K562 treated with DMSO at 1 percent for 24 hours (cell line): ENCODE results near the gene LDB1. TPM values are rescaled to one million over a fixed set of nuclear protein-coding genes. Genes with fewer than 3 reads are reported as not detected.

Source experiments
- total RNA-seq: library from RNA; unstranded; fragments of 300-600 nt; gene quantifications from 2 replicates; pipeline ENCODE4 v1.2.3, GENCODE V29; 2022; ENCODE audit warnings: low read depth; ENCODE audit not compliant: insufficient read depth

LDB1 gene, protein sequence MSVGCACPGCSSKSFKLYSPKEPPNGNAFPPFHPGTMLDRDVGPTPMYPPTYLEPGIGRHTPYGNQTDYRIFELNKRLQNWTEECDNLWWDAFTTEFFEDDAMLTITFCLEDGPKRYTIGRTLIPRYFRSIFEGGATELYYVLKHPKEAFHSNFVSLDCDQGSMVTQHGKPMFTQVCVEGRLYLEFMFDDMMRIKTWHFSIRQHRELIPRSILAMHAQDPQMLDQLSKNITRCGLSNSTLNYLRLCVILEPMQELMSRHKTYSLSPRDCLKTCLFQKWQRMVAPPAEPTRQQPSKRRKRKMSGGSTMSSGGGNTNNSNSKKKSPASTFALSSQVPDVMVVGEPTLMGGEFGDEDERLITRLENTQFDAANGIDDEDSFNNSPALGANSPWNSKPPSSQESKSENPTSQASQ
- total RNA-seq: 44.9 and 52.7 TPM in 2 replicates

DNA sequence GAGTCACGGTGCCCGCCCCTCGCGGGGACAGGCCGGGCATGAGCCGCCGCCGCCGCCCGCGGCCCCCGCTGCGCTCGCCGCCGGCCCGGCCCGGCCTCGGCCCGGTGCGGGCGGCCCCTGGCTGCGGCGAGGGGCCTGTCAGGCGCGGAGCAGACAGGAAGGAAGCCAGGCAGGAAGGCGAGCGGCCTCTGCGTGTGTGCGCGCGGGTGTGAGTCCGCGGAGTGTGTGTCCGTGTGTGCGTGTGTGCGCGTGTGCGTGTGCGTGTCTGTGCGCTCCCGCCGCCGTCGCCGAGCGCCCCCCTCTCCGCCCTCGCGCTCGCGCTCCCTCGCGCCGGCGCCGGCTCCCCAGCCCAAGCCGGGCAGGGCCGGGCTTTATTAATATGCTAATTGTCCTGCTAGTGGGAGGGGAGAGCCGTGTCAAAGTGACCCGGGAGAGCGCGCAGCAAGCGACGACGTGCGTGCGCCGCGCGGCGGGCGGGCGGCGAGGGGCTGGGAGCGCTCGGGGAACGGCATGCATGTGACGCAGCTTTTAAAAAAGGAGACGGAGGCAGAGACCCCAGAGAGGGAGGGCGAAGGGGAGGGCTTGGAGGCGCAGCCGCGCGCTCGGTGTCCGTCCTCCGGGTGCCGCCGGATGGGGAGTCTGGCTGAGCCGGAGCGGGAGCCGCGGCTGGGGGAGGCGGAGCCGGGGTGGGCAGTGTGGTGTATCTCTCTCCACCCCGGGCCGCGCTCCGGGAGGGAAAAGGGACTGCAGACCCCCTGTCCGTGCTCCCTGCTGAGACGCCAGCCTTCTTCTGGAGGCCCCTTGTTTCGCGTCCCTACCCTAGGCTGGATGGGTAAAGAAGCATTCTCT, at the start of gene LDB1:
Gene LDB1, minus strand, starts transcription at position 227 of the 849 bp plus-strand sequence. CDS start 258 bp downstream, outside the sequence.

DNA sequence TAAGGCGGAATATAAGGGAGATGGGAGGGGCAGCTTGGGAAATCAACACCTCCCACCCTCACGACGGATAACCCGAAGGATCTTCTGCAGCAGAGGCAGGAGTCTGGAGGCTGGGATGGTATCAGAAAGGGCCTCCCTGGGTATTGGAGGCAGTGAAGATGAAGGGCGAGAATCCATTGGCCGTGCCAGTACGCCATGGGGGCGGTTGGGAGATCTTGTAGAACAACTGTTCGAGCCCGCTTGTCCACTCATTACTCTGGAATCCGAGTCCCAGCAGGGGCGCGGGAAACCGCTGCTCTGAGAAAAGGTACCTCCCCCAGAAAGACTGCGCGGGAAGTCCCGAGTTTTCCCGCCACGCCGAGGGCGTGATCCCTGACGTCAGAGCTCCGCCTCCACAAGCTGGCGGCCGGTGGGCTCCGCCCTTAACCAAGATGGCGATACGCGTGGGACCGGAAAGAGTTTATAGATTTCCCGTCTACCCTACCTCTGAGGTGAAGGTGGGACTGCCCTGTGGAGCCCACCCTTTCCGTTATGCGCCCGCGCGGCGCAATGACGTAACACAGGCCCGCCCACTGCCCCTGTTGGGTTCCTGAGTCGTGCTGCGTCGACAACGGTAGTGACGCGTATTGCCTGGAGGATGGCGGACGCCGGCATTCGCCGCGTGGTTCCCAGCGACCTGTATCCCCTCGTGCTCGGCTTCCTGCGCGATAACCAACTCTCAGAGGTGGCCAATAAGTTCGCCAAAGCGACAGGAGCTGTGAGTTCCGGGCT, 31.8 kb upstream of the LDB1 start, which contains the start of gene NOLC1:
Gene NOLC1, plus strand, starts transcription at position 616 of the 771 bp plus-strand sequence. Its CDS starts 22 bp downstream, at position 638.

DNA sequence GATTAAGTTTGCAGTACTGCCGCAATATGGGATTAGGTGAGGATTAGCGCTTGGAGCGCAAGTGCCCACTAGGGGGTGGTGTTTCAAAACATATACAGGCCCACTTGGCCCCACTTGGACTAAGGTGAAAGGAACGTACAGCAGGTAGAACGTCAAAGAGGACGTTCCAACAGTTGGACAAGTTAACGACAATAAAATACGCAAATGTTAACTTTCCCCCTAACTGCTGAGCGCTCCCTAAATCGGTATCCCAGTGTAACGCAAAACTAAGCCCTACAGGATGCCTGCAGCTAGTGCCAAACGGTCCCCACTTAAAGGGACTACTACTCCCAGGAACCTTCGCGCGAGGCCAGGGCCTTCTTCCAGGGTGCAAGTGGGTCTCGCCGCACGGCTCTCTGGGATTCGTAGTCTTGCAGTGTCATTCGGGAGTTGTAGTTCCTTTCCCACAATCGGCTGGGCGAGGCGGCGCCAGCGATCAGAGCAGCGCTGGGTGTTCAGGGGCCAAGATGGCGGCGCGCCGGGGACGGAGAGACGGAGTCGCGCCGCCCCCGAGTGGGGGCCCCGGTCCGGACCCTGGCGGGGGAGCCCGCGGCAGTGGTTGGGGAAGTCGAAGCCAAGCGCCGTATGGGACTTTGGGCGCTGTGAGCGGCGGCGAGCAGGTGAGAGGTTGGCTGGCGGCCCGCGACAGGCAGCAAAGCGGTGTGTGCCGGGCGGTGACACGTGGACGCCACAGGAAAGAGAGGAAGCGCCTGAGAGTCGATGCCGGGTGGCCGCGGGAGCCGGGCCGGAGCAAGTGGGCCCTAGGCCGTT, 12.6 kb upstream of the LDB1 start, which contains the start of gene PPRC1:
Gene PPRC1, plus strand, starts transcription at position 478 of the 810 bp plus-strand sequence. Its CDS starts 29 bp downstream, at position 507.

DNA sequence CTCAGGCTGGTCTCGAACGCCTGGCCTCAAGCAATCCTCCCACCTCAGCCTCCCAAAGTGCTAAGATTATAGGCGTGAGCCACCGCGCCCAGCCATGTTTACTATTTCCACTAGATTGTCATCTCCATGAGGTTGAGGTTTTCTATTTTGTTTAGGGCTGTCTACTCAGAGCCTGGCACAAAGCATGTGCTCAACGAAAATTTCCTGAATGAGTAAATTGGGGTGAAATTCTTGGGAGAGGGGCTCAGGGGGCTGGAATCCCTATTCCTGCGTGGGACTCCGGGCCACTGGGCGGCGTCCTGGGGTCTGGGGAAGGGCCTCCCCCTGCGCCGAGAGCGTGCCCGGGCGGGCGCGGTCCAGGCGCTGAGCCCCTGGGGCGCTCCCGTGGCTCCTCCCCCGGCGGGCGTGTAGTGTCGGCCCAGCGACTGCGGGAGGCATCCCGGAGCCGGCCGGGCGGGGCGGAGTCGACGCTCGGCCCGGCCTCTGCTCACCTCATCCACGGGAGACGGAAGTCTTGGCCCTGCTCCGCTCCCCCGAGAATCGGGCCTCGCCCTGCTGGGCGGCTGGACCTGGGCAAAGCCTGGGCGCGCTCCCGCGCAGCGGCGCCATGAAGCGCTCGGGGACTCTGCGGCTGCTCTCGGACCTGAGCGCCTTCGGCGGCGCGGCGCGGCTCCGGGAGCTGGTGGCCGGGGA, 55.2 kb downstream of the LDB1 start, which contains the start of gene HPS6:
Gene HPS6, plus strand, starts transcription at position 482 of the 693 bp plus-strand sequence. Its CDS starts 126 bp downstream, at position 608.

Other genes with a start within 250 kb of the LDB1 start
- gene ARMH3, start 64.2 kb downstream of the LDB1 start, total RNA-seq: not detected in 2 replicates
- 18.4 and 18.8 TPM in 2 replicates for gene HPS6, start 55.0 kb downstream of the LDB1 start, total RNA-seq
- 8.8 and 10.2 TPM in 2 replicates for gene PPRC1, start 12.7 kb upstream of the LDB1 start, total RNA-seq
- 36.8 and 42.9 TPM in 2 replicates for gene NOLC1, start 32.0 kb upstream of the LDB1 start, total RNA-seq
- gene ELOVL3, start 105.9 kb upstream of the LDB1 start, total RNA-seq: 0.52 and 1.7 TPM in 2 replicates
- gene PITX3, start 121.1 kb upstream of the LDB1 start, total RNA-seq: 0.28 and 0.86 TPM in 2 replicates
- 35.3 and 37.2 TPM in 2 replicates for gene GBF1, start 125.2 kb upstream of the LDB1 start, total RNA-seq